Measurements from ENCODE around the gene SULT1E1.

The SULT1E1 gene

GRCh38 chr4:69848028-69848427, 11.9 kb downstream of the SULT1E1 start:
- Histone ChIP-seq H3K27me3 (ENCODE audit: insufficient read depth, poor library complexity, severe bottlenecking) (no peaks in the 10 kb centered on the region), H3K4me3 (replicated peaks; ENCODE audit: insufficient read depth, low read length) (no peak overlapping the region), H3K27ac (replicated peaks) (no peak overlapping the region)
- TF ChIP-seq SPI1 (IDR thresholded peaks at IDR 0.05; ENCODE audit: borderline replicate concordance, low read depth) (no peak), CTCF (IDR thresholded peaks at IDR 0.05; ENCODE audit: insufficient read depth, low read length) (no peak), REST (IDR thresholded peaks at IDR 0.05; ENCODE audit: insufficient replicate concordance, low read depth) (no peak), POLR2AphosphoS5 (IDR thresholded peaks at IDR 0.05; ENCODE audit: low read depth) (no peak), GABPA (IDR thresholded peaks at IDR 0.05; ENCODE audit: low read depth) (no peak)
- no peak for DNase-seq (ENCODE audit: low read depth in 1 of 2, low spot score in 1 of 2)

- no peak for TF ChIP-seq REST (IDR thresholded peaks at IDR 0.05; ENCODE audit: insufficient replicate concordance, low read depth)
- TF ChIP-seq POLR2AphosphoS5 (IDR thresholded peaks at IDR 0.05; ENCODE audit: low read depth) = no peak
- no peak for TF ChIP-seq GABPA (IDR thresholded peaks at IDR 0.05; ENCODE audit: low read depth)
- TF ChIP-seq SPI1 (IDR thresholded peaks at IDR 0.05; ENCODE audit: borderline replicate concordance, low read depth) = no peak
- TF ChIP-seq CTCF (IDR thresholded peaks at IDR 0.05; ENCODE audit: insufficient read depth, low read length) = no peak
- Histone ChIP-seq H3K27ac (replicated peaks) (no peak overlapping the region), H3K27me3 (ENCODE audit: insufficient read depth, poor library complexity, severe bottlenecking) (no peaks in the 10 kb centered on the region), H3K4me3 (replicated peaks; ENCODE audit: insufficient read depth, low read length) (no peak overlapping the region)
- DNase-seq (ENCODE audit: low read depth in 1 of 2, low spot score in 1 of 2) = no peak
Observed at GRCh38 chr4:69843932-69844331, 16.0 kb downstream of the SULT1E1 start.

- Histone ChIP-seq H3K4me3 (replicated peaks; ENCODE audit: insufficient read depth, low read length) (no peak overlapping the region), H3K27ac (replicated peaks) (no peak overlapping the region), H3K27me3 (ENCODE audit: insufficient read depth, poor library complexity, severe bottlenecking) (no peaks in the 10 kb centered on the region)
- TF ChIP-seq SPI1 (IDR thresholded peaks at IDR 0.05; ENCODE audit: borderline replicate concordance, low read depth) (no peak), CTCF (IDR thresholded peaks at IDR 0.05; ENCODE audit: insufficient read depth, low read length) (no peak), GABPA (IDR thresholded peaks at IDR 0.05; ENCODE audit: low read depth) (no peak), REST (IDR thresholded peaks at IDR 0.05; ENCODE audit: insufficient replicate concordance, low read depth) (no peak), POLR2AphosphoS5 (IDR thresholded peaks at IDR 0.05; ENCODE audit: low read depth) (no peak)
- DNase-seq (ENCODE audit: low read depth in 1 of 2, low spot score in 1 of 2) = no peak
Observed at GRCh38 chr4:69843301-69843700, 16.6 kb downstream of the SULT1E1 start.

Measured in HL-60 (cell line).